Adrenal gland (tissue), 5 donors: ENCODE data around the gene KLHL11.

Source experiments
- CTCF ChIP-seq, 6 experiments: fragments of 450-650 bp in 4 of 6; fragments of 200-600 bp in 2 of 6; sonication (generic) in 1 of 6; IDR thresholded peaks; 1 replicate in 5 of 6; 2 replicates in 1 of 6; pipeline versions ENCODE4 v1.5.1 to v1.8.0; 2016 to 2021; ENCODE audit warnings: antibody characterized with exemption in 6 of 6, mild to moderate bottlenecking in 2 of 6, moderate library complexity in 1 of 6
- POLR2A ChIP-seq, 2 donors: fragments of 450-650 bp; IDR thresholded peaks; one replicate each; pipeline ENCODE4 v1.6.1; 2017; ENCODE audit warnings: antibody characterized with exemption in 2 of 2, mild to moderate bottlenecking in 2 of 2, moderate library complexity in 1 of 2
- donor health status: DM: no; HTN: no; CAD: no.

GRCh38 chr17:41812381-41813151 is 52.7 kb downstream of the KLHL11 start, which contains the start of gene FKBP10:
- TF ChIP-seq POLR2A (IDR thresholded peaks at IDR 0.05) (no peak), CTCF (IDR thresholded peaks at IDR 0.05) (no peak)
